NCI-H1436 (cell line): ENCODE results near the gene DHDH.
A peak's percentile ranks its signal among the peaks of the same experiment; 100 is the strongest.

Source experiments
- DNase-seq: peaks from one replicate; lab custom pipeline; 2025; lab: John Stamatoyannopoulos, UW

Gene DHDH

DNA sequence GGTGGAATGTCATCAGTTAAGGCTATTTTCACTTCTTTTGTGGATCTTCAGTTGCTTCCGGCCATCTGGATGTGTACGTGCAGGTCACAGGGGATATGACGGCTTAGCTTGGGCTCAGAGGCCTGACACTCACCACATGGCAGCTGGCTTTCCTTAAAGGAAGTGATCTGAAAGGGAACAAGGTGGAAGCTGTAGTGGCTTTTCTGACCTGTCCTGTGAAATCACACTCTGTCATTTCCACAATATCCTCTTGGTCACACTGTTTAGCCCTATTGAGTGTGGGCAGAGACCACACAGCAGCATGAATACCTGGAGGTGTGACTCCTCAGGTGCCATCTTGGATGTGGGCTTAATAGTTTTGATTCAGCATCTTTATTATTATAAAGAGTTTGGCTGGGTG lies 16.7 kb downstream of the DHDH start:
- DNase-seq: no peak

DNA sequence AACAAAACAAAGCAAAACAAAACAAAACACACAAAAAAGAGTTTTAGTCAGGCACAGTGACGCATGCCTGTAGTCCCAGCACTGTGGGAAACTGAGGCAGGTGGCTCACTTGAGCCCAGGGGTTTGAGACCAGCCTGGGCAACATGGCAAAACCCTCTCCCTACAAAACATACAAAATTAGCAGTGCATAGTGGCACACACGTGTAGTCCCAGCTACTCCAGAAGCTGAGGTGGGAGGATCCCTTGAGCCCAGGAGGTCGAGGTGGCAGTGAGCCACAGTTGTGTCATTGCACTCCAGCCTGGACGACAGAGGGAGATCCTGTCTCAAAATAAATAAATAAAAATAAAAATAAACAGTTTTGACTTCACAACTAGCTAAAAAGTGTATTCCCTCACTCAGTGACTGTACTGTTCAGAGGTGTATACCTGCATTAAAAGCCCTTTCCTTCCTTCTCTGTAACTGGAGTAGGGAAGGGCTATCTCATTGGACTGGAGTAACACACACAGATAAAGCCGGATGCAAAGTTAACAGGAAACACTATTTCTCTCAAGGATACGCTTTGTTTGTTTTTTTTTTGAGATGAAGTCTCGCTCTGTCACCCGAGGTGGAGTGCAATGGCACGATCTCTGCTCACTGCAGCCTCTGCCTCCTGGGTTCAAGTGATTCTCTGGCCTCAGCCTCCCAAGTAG lies 17.5 kb downstream of the DHDH start:
- no peak for DNase-seq

DNA sequence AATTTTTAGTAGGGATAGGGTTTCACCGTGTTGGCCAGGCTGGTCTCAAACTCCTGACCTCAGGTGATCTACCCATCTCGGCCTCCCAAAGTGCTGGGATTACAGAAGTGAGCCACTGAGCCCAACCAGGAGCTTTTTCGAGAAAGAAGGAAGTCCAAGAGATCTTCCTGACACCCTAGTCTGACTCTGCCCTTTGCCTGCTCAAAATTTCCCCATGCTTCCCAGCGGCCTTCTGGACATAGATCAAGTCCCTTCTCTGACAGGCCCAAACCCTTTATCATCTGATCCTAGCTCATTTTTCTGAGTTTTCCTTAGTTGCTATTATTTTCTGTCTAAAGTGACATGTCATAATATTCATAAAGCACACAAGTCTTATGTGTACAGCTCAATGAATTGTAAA lies 19.6 kb downstream of the DHDH start:
- no peak for DNase-seq

DNA sequence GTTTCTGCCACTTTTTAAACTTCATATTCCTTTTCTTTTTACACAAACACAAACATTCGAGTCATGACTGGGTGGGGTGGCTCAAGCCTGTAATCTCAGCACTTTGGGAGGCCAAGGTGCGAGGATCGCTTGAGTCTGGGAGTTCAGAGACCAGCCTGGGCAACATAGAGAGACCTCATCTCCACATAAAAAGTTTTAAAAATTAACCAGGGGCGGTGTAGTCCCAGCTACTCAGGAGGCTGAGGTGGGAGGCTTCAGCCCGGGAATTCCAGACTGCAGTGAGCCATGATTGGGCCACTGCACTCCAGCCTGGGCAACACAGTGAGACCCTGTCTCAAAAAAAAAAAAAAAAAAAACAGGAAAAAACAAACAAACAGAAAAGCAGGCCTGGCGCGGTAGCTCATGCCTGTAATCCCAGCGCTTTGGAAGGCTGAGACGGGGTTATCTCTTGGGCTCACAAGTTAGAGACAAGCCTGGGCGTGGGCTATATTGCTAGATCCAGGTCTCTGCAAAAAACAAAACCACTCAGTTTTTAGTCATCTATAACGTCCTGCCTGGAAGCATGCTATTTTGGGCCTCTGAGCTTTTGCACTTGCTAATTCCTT lies 20.6 kb downstream of the DHDH start:
- DNase-seq: no peak

DNA sequence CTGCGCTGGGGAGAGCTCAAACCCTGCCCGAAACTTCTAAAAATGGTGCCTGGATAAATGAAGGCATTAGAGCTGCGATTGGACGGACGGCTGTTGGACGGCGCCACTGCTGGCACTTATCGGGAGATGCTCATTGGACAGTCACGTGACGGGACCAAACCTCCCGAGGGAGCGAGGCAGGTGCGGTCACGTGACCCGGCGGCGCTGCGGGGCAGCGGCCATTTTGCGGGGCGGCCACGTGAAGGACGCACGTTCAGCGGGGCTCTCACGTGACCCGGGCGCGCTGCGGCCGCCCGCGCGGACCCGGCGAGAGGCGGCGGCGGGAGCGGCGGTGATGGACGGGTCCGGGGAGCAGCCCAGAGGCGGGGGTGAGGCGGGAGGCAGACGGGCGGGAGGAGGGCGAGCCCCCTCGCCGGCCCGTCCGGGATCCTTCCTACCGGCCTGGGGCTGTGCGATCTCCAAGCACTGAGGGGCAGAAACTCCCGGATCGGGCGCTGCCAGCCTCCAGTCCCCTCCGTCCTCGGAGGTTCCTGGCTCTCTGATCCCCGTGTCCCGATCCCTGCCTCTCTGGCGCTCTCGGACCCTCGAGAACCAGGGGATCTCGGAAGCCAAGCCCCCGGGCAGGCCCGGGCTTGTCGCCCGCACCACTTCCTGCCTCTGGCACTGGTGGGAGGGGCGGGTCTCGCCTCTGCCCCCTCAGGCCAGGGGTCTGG lies 21.3 kb downstream of the DHDH start, which contains the start of gene BAX:
Gene BAX (plus strand): TSS at position 281 of the 713 bp plus-strand sequence. CDS start 54 bp downstream, at position 335.
- DNase-seq: peak; percentile 99

DNA sequence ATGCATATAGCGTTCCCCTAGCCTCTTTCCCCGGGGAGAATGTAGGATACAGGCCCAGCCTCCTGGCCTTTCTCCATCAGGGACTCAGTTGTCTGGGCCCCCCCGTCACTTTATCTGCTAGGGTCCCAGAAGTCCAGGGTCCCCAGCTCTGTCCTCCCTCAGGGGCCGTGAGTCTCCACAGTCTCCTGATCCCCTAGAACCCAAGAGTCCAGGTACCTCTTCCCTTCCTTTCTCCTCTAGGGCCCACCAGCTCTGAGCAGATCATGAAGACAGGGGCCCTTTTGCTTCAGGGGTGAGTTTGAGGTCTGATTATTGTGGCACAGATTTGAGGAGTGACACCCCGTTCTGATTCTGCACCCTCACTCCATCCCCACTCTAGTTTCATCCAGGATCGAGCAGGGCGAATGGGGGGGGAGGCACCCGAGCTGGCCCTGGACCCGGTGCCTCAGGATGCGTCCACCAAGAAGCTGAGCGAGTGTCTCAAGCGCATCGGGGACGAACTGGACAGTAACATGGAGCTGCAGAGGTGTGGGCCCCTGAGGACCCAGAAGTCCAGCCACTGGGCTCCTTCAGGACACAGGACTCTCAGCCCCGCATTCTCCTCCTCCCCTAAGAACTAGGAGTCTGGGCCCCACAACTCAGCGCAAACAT lies 21.9 kb downstream of the DHDH start:
- DNase-seq: no peak

DNA sequence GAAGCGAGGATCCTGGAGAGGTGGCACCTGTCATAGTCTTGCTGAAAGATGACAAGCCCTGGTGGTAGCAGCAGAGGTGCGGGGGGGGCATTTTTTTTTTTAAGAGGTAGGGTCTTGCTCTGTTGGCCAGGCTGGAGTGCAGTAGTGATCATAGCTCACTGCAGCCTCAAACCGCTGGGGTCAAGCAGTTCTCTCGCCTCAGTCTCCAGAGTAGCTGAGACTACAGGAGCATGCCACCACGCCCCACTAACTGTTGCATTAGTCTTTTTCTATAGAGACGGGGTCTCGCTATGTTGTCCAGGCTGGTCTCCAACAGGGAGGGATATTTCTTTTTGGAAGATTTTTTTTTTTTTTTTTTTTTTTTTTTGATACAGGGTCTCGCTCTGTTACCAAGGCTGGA lies 24.5 kb downstream of the DHDH start:
- DNase-seq: no peak

DNA sequence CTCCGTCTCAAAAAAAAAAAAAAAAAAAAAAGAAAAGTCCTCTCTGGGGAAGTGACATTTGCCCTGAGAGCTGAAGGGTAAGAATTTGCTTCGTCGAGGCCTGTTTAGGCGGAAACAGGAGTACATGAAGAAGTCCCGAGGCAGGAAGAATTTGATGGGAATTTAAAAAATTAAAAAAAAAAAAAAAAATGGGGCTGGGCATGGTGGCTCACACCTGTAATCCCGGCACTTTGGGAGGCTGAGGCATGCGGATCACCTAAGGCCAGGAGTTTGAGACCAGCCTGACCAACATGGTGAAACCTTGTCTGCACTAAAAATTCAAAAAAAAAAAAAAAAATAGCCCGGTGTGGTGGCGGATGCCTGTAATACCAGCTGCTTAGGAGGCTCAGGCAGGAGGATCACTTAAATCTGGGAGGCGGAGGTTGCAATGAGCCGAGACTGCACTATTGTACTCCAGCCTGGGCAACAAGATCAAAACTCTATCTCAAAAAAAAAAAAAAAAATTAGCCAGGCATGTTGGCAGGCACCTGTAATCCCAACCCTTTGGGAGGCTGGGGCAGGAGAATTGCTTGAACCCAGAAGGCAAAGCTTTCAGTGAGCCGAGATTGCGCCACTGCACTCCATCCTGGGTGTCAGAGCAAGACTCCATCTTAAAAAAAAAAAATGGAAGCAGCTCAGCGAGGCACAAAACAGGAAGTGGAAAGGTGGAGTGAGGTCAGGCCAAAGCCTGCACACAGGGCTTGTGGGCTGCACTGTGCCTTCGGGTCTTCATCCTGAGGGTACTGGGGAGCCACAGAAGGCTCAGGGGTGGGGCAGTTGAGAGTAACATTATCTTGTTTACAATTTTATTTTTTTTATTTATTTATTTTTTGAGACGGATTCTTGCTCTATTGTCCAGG lies 26.1 kb downstream of the DHDH start:
- DNase-seq: no peak

DNA sequence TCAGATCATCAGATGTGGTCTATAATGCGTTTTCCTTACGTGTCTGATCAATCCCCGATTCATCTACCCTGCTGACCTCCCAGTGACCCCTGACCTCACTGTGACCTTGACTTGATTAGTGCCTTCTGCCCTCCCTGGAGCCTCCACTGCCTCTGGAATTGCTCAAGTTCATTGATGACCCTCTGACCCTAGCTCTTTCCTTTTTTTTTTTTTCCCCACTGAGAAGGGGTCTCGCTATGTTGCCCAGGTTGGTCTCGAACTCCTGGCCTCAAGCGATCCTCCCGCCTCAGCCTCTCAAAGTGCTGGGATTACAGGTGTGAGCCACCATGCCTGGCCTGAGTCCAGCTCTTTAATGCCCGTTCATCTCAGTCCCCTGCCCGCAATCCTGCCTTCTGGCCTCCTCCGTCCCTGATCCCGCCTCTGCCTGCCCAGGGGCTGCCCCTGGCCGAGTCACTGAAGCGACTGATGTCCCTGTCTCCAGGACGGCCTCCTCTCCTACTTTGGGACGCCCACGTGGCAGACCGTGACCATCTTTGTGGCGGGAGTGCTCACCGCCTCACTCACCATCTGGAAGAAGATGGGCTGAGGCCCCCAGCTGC lies 27.7 kb downstream of the DHDH start:
- DNase-seq: no peak

DNA sequence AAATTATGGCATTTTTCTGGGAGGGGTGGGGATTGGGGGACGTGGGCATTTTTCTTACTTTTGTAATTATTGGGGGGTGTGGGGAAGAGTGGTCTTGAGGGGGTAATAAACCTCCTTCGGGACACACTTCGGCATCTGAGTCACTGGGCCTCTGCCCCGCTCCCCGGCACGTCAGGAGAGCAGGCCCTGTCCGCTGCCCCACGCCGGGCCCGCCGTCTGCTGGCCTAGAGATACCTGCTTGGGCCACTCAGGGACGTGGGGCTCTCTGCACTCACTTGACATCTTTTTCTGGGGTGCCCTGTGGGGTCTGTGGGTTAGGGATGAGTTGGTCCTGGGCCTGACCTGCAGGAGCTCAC lies 28.2 kb downstream of the DHDH start:
- no peak for DNase-seq

DNA sequence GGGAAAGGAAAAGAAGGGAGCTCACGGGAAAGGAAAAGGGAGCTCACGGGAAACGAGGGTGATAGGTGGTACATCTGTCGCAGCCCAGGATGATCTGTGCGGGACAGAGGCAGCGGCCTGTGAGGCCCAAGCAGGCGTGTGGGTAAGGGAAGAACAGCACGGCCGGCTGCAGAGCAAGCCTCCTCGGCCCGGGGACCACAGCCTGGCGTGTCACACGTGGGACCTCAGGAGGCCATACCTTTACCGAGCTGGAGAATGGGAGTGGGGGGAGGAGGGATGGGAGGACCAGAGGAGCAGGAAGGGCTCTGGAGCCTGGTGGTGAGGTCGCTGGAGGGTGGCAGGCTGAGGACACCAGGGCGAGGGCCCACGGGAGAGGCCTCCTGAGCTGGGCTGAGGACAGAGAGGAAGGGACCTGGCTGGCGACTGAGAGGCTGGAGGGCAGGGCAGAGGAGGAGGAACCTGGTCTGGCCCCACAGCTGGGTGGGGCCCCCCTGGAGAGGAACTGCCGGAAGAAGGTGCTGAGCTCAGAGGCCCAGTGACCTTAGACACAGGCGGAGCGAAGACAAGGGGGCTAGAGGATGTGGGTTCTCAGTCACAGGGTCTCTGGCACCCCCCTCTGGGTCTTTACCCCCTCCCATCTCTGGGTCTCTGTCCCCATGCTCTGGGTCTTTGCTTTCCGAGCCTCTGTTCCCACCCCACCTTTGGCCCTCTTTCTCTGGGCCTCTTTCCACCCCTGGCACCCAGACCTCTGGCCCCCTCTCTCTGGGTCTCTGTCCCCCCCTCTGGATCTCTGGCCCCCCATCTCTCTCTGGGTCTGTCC lies 28.7 kb downstream of the DHDH start:
- DNase-seq: no peak

DNA sequence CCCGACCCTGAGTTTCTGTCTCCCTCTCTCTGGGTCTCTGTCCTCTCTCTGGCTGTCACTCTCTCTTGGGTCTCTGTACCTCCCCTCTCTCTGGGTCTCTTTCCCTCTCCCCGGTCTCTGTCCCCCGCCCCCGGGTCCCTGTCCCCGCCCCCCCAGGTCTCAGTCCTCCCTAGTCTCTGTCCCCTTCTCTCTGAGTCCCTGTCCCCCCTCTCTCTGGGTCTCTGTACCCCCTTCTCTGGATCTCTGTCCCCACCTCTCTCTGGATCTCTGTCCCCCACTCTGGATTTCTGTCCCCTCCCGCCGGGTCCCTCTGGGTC lies 29.3 kb downstream of the DHDH start:
- no peak for DNase-seq

DNA sequence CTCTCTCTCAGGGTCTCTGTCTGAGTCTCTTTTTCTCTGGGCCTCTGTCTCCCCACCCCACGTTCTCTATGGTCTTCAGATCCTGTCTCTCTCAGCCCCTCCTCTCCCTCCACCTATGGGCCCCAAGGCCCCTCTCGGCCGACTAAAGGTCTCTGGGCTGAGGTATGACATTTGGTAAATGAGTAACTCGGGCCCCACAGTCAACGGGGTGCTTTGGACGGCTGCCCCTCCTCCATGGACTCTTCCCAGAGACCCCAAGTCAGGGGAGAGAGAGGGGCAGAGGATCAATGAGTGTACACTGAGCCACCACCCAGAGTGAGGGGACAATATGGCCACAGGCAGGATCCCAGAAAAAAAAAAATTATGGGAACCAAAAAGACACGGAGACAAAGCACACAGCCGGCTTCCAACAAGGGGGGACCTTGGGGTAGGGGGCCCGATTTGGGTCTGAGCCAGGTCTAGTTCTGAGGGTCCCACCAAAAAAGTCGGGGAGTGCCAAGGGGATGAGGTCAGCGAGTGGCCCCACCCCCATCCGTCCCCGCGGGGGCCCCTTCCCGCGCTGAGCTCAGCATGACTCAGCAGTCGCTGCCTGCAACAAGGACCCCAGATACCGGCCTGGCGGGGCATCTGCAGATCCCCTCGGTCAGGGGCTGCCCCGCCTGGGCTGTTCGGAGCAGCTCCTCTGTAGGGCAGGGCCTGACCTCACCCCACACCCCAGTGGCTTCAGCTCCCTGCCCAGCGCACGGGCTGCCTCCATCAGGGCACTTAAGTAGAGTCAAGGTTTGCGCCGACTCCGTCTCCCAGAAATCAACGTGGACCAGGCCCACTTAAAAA lies 30.1 kb downstream of the DHDH start:
- peak; percentile 59 for DNase-seq

DNA sequence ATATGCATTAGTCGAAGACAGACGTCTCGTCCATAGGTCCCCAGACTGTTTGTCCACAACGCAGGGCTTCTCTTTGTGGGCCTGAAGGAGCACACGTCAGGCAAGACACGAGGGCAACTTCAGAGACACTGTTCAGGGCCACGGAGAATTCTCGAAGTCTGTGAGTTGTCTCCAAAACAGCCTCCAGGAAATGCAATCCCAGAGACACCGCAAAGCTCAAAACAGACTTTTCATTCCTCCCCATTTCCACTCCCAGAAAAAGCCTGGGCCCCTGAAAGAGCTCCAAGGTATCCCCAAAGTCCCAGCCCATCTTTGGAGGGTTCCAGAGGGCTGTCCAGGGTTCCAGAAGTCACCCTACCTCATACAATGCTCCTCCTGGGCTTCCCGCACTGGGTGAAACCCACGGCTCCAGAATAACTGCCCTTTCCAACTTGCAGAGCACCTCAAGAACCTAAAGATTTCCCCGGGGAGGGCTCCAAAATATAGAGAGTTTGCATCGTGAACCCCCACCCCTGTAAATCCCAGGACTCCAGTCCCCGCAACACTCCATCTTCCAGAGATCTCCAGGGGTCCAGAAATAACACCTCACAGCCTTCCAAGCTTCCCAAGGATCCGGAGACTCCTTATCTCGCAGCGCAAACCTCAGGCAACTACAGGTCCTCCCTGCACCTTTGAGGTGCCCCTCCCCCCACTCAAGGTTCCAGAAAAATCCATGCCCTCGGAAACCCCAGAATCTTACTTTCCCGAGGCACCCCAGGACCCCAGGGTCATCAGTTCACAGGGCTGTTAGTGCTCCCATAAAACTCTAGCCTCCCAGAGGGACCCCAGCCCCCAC lies 30.9 kb downstream of the DHDH start:
- no peak for DNase-seq

DNA sequence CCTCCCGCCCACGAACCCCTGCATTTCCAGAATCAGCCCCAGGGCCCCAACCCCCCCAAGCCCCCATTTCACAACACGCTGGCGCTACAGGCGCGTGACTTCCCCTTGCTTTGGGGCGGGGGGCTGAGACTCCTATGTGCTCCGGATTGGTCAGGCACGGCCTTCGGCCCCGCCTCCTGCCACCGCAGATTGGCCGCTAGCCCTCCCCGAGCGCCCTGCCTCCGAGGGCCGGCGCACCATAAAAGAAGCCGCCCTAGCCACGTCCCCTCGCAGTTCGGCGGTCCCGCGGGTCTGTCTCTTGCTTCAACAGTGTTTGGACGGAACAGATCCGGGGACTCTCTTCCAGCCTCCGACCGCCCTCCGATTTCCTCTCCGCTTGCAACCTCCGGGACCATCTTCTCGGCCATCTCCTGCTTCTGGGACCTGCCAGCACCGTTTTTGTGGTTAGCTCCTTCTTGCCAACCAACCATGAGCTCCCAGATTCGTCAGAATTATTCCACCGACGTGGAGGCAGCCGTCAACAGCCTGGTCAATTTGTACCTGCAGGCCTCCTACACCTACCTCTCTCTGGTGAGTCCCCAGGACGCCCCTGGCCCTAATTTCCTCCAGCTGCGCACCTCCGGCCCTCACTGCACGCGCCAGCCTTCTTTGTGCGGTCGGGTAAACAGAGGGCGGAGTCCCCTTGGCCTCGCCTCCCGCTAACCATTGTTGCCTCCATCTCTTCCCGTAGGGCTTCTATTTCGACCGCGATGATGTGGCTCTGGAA lies 31.7 kb downstream of the DHDH start, which contains the start of gene FTL:
Gene FTL (plus strand): TSS at position 270 of the 766 bp plus-strand sequence. CDS start 199 bp downstream, at position 469.
- peak; percentile 98 for DNase-seq

DNA sequence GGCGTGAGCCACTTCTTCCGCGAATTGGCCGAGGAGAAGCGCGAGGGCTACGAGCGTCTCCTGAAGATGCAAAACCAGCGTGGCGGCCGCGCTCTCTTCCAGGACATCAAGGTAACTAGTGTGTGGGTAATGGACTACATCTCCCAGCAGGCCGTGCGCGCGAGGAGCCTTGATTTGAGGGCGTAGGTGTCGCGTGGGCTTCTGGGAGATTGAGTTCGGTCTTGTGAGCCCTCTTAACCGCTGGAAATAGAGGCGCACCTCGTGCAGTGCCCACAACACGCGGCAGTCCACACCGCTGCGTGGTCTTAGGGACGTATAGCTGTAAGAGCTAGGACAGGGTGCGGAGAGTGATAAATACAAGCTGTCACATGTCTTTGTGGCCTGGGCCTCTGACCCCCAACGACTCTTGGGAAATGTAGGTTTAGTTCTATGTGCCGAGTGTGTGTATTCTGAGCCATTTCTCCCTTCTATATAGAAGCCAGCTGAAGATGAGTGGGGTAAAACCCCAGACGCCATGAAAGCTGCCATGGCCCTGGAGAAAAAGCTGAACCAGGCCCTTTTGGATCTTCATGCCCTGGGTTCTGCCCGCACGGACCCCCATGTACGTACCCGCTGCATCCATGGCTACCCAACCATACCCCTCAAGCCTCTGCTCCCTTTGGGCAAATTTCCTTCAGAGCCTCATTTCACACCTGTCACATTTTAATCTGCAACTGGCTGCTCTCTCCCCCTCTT lies 32.5 kb downstream of the DHDH start:
- DNase-seq: peak; percentile 82
